Measurements from ENCODE around the gene ASMT. TPM values are rescaled to one million over a fixed set of nuclear protein-coding genes. Genes with fewer than 3 reads are reported as not detected.

The ASMT gene
- total and polyA plus RNA-seq, 2 donors from 2014 or later: 0.22 TPM; not detected in 1

- no peak for FAIRE-seq
- no peak for DNase-seq
- peaks cover 0 to 13% (median 0%) of the 10 kb centered on the region in 3 donors for H3K4me1 ChIP-seq (ENCODE audit: control insufficient read depth in 2 of 3, insufficient read depth in 2 of 3, low read depth in 1 of 3, low read length in 3 of 3)
- no peaks in the 10 kb centered on the region for H3K27me3 ChIP-seq (ENCODE audit: control insufficient read depth, insufficient read depth, low read length)
- no peak overlapping the region for H3K4me3 ChIP-seq (ENCODE audit: low read length in 3 of 3)
- peaks cover 15 to 60% (median 39%) of the 10 kb centered on the region in 3 donors for H3K36me3 ChIP-seq (ENCODE audit: control insufficient read depth in 2 of 3, insufficient read depth in 3 of 3, low read length in 3 of 3)
- intact Hi-C loops (cut with DNase I): no loop called here
- no peak overlapping the region for H3K27ac ChIP-seq (ENCODE audit: low read depth in 2 of 2, low read length in 2 of 2)
- no peak for TF ChIP-seq CTCF (IDR thresholded peaks at IDR 0.05; ENCODE audit: borderline replicate concordance, extremely low read depth, insufficient read depth)
- H3K9me3 ChIP-seq (ENCODE audit: control insufficient read depth in 2 of 3, insufficient read depth in 1 of 3, low read length in 3 of 3): peaks cover 0 to 5% (median 1%) of the 10 kb centered on the region in 3 donors
- H3K9ac ChIP-seq (ENCODE audit: low read length in 3 of 3): no peak overlapping the region
These were observed 17.4 kb upstream of the ASMT start for GRCh38 chrX:1597345-1598020.

GRCh38 chrX:1598021-1598875 lies 16.6 kb upstream of the ASMT start:
- TF ChIP-seq CTCF (IDR thresholded peaks at IDR 0.05; ENCODE audit: borderline replicate concordance, extremely low read depth, insufficient read depth): no peak
- no peaks in the 10 kb centered on the region for H3K27me3 ChIP-seq (ENCODE audit: control insufficient read depth, insufficient read depth, low read length)
- no peak for FAIRE-seq
- H3K4me1 ChIP-seq (ENCODE audit: control insufficient read depth in 2 of 3, insufficient read depth in 2 of 3, low read depth in 1 of 3, low read length in 3 of 3): peaks cover 0 to 8% (median 0%) of the 10 kb centered on the region in 3 donors
- no peak overlapping the region for H3K9ac ChIP-seq (ENCODE audit: low read length in 3 of 3)
- peaks cover 0 to 6% (median 1%) of the 10 kb centered on the region in 3 donors for H3K9me3 ChIP-seq (ENCODE audit: control insufficient read depth in 2 of 3, insufficient read depth in 1 of 3, low read length in 3 of 3)
- H3K4me3 ChIP-seq (ENCODE audit: low read length in 3 of 3): no peak overlapping the region
- intact Hi-C loops (cut with DNase I): no loop called here
- DNase-seq: peak in 1 of 5 donors; percentile 48
- peaks cover 15 to 64% (median 42%) of the 10 kb centered on the region in 3 donors for H3K36me3 ChIP-seq (ENCODE audit: control insufficient read depth in 2 of 3, insufficient read depth in 3 of 3, low read length in 3 of 3)
- H3K27ac ChIP-seq (ENCODE audit: low read depth in 2 of 2, low read length in 2 of 2): no peak overlapping the region

GRCh38 chrX:1598876-1599790 lies 15.7 kb upstream of the ASMT start:
- Histone ChIP-seq H3K27ac (ENCODE audit: low read depth in 2 of 2, low read length in 2 of 2) (no peak overlapping the region), H3K9me3 (ENCODE audit: control insufficient read depth in 2 of 3, insufficient read depth in 1 of 3, low read length in 3 of 3) (peaks cover 0 to 6% (median 1%) of the 10 kb centered on the region in 3 donors), H3K4me3 (ENCODE audit: low read length in 3 of 3) (no peak overlapping the region), H3K27me3 (ENCODE audit: control insufficient read depth, insufficient read depth, low read length) (no peaks in the 10 kb centered on the region), H3K4me1 (ENCODE audit: control insufficient read depth in 2 of 3, insufficient read depth in 2 of 3, low read depth in 1 of 3, low read length in 3 of 3) (peaks cover 0 to 2% (median 0%) of the 10 kb centered on the region in 3 donors), H3K36me3 (ENCODE audit: control insufficient read depth in 2 of 3, insufficient read depth in 3 of 3, low read length in 3 of 3) (peaks cover 14 to 57% (median 40%) of the 10 kb centered on the region in 3 donors), H3K9ac (ENCODE audit: low read length in 3 of 3) (no peak overlapping the region)
- intact Hi-C loops (cut with DNase I): no loop called here
- no peak for TF ChIP-seq CTCF (IDR thresholded peaks at IDR 0.05; ENCODE audit: borderline replicate concordance, extremely low read depth, insufficient read depth)
- peak in 1 of 5 donors; percentile 32 for DNase-seq
- no peak for FAIRE-seq
